Endothelial cell of umbilical vein (primary cell): Measurements from ENCODE around the gene ADM5. TPM values are rescaled to one million over a fixed set of nuclear protein-coding genes. Genes with fewer than 3 reads are reported as not detected.

ENCODE experiments used
- BruUV-seq: library from RNA; stranded (reverse); fragments of 400-500 nt; replicated peaks from 2 replicates; lab custom pipeline; 2021; lab: Mats Ljungman, UMichigan
- CTCF ChIA-PET: fragments of 300-600, 350-600 bp; sonication (Branson Sonifier 250); formaldehyde crosslinking; loops from one replicate; lab custom pipeline; 2021; ENCODE audit warnings: antibody characterized with exemption, inconsistent platforms; lab: Charles Lee
- POLR2A ChIA-PET: fragments of 300-600, 350-600 bp; sonication (Branson Sonifier 250); formaldehyde crosslinking; loops from one replicate; lab custom pipeline; 2021; ENCODE audit warnings: antibody characterized with exemption, inconsistent platforms; lab: Charles Lee
- DNase-seq: peaks from one replicate; pipeline ENCODE4 v3.0.0-alpha.2; 2011; ENCODE audit warnings: low read depth, low spot score
- FAIRE-seq: peaks from 2 replicates; lab custom pipeline; 2011; peaks lifted over from hg19 to GRCh38; lab: Jason Lieb, UNC
- H2AFZ ChIP-seq: 2 replicates; pipeline ENCODE4 v1.6.0; 2012; ENCODE audit warnings: low read depth, low read length, control low read depth, inconsistent platforms
- H3K27ac ChIP-seq: 2 replicates; pipeline ENCODE4 v1.5.1; 2011; ENCODE audit warnings: low read depth, mild to moderate bottlenecking, control low read depth, low read length, moderate library complexity; ENCODE audit not compliant: insufficient read depth
- H3K27me3 ChIP-seq, 2 experiments: 2 replicates each; pipeline versions ENCODE4 v1.6.0 to v1.6.1; 2011; ENCODE audit warnings: low read length in 2 of 2, mixed read lengths in 1 of 2; ENCODE audit not compliant: control insufficient read depth in 2 of 2, insufficient read depth in 2 of 2
- H3K36me3 ChIP-seq, 2 experiments: 2 replicates in 1 of 2; 3 replicates in 1 of 2; pipeline ENCODE4 v1.5.1; 2011; ENCODE audit warnings: low read length in 2 of 2, mild to moderate bottlenecking in 1 of 2, moderate library complexity in 1 of 2; ENCODE audit not compliant: control insufficient read depth in 2 of 2, insufficient read depth in 2 of 2; ENCODE audit errors: extremely low read depth in 1 of 2
- H3K4me1 ChIP-seq: 3 replicates; pipeline ENCODE4 v1.5.1; 2011; ENCODE audit warnings: mild to moderate bottlenecking, low read length; ENCODE audit not compliant: control insufficient read depth, insufficient read depth; ENCODE audit errors: extremely low read depth
- H3K4me2 ChIP-seq: 2 replicates; pipeline ENCODE4 v1.6.1; 2011; ENCODE audit warnings: low read length, control low read depth, mixed read lengths; ENCODE audit not compliant: insufficient read depth
- H3K4me3 ChIP-seq, 3 experiments: fragments of 200-600 bp in 1 of 3; sonication (generic), shearing (Covaris generic) in 1 of 3; replicated peaks in 1 of 3; 2 replicates each; pipeline ENCODE4 v1.5.1; 2011 to 2016; ENCODE audit warnings: control low read depth in 3 of 3, low read length in 3 of 3, mild to moderate bottlenecking in 2 of 3, inconsistent platforms in 1 of 3, low read depth in 1 of 3, moderate library complexity in 1 of 3; ENCODE audit not compliant: insufficient read depth in 1 of 3
- H3K79me2 ChIP-seq: 2 replicates; pipeline ENCODE4 v1.6.0; 2012; ENCODE audit warnings: low read length, inconsistent platforms; ENCODE audit not compliant: control insufficient read depth, insufficient read depth
- H3K9ac ChIP-seq: replicated peaks from 2 replicates; pipeline ENCODE3; 2011; ENCODE audit warnings: low read length, control low read depth; ENCODE audit not compliant: insufficient read depth; ENCODE audit errors: extremely low read depth
- H3K9me1 ChIP-seq: replicated peaks from 3 replicates; pipeline ENCODE4 v1.6.0; 2011; ENCODE audit warnings: mild to moderate bottlenecking, low read length; ENCODE audit not compliant: control insufficient read depth, insufficient read depth; ENCODE audit errors: extremely low read depth
- H3K9me3 ChIP-seq: replicated peaks from 2 replicates; pipeline ENCODE4 v1.5.1; 2012; ENCODE audit warnings: low read length, inconsistent platforms; ENCODE audit not compliant: control insufficient read depth, insufficient read depth
- H4K20me1 ChIP-seq: replicated peaks from 2 replicates; pipeline ENCODE3; 2011; ENCODE audit warnings: mild to moderate bottlenecking, low read length; ENCODE audit not compliant: control insufficient read depth, insufficient read depth; ENCODE audit errors: extremely low read depth
- CTCF ChIP-seq, 2 donors: IDR thresholded peaks; 1 replicate in 1 of 2; 2 replicates in 1 of 2; pipeline ENCODE4 v1.5.1; 2011; ENCODE audit warnings: low read length in 2 of 2, mild to moderate bottlenecking in 2 of 2, moderate library complexity in 2 of 2, control low read depth in 1 of 2, inconsistent platforms in 1 of 2, low read depth in 1 of 2; ENCODE audit not compliant: insufficient read depth in 1 of 2; ENCODE audit errors: extremely low read depth in 1 of 2
- GATA2 ChIP-seq: IDR thresholded peaks from 2 replicates; pipeline ENCODE4 v1.7.0; 2011; ENCODE audit warnings: low read depth, mild to moderate bottlenecking, moderate library complexity, mixed read lengths, low read length; ENCODE audit not compliant: insufficient read length, insufficient read depth
- dilution Hi-C: fragments of 300-500 bp; cut with MboI; formaldehyde crosslinking; loops from one replicate; pipeline ENCODE4 v1.15.0; 2019; ENCODE audit warnings: low sequenced_read_pairs; ENCODE audit not compliant: extremely low pct_ligation_motif_present
- intact Hi-C: fragments of 100-400 bp; cut with micrococcal nuclease; formaldehyde crosslinking; loops from one replicate; pipeline ENCODE4 v1.10.0; 2022
- microRNA-seq: library from miRNA; unstranded; fragments of <30 nt; microRNA quantifications from one replicate; pipeline ENCODE4 v1.2.0, GENCODE V29; 2021; ENCODE audit warnings: borderline number of aligned reads, borderline replicate concordance
- polyA plus RNA-seq, 4 experiments: library from polyadenylated mRNA; depleted of rRNA in 3 of 4; stranded (reverse) in 3 of 4; unstranded in 1 of 4; fragments of >200 nt; gene quantifications; 2 replicates each; pipeline versions ENCODE4 v1.2.1 to v1.2.3, GENCODE V29; 2011 to 2012; ENCODE audit warnings: missing spikeins in 1 of 4
- small RNA-seq: library from RNA; depleted of rRNA; stranded (forward); fragments of <200 nt; gene quantifications from one replicate; pipeline ENCODE3, GENCODE V24; 2012; ENCODE audit warnings: low replicate concordance, low read depth; ENCODE audit not compliant: insufficient read depth, insufficient read length
- total RNA-seq: library from RNA; stranded (reverse); gene quantifications from 2 replicates; pipeline ENCODE4 v1.2.3, GENCODE V29; 2021

The ADM5 gene
- total and polyA plus RNA-seq, 2 donors (not counting 3 experiments of a cell fraction or from before 2014, with no cell fraction given): 3.3 to 4.4 TPM

- CTCF ChIA-PET: no interaction called here
These were observed 50.5 kb downstream of the ADM5 start for GRCh38 chr19:49739933-49740332.

More at GRCh38 chr19:49739933-49740332, 50.5 kb downstream of the ADM5 start:
- dilution Hi-C loops: no loop called here
- no peak overlapping the region for H3K4me3 ChIP-seq
- H4K20me1 ChIP-seq: no peaks in the 10 kb centered on the region
- intact Hi-C loops: no loop called here
- H3K9me1 ChIP-seq: no peaks in the 10 kb centered on the region
- no TSS peak for BruUV-seq
- no peaks in the 10 kb centered on the region for H3K9me3 ChIP-seq
- no peaks in the 10 kb centered on the region for H3K27me3 ChIP-seq
- FAIRE-seq (no peak), DNase-seq (no peak)
- H3K79me2 ChIP-seq: no peaks in the 10 kb centered on the region
- TF ChIP-seq GATA2 (no peak), CTCF (IDR thresholded peaks at IDR 0.05; ENCODE audit: extremely low read depth in 1 of 2, insufficient read depth in 1 of 2, low read depth in 1 of 2, low read length in 2 of 2) (no peak)
- no peaks in the 10 kb centered on the region for H3K36me3 ChIP-seq
- POLR2A ChIA-PET: no interaction called here
- H3K4me2 ChIP-seq: no peak overlapping the region
- no peak overlapping the region for H3K9ac ChIP-seq
- H3K4me1 ChIP-seq: no peaks in the 10 kb centered on the region
- H3K27ac ChIP-seq: no peak overlapping the region
- H2AFZ ChIP-seq: no peak overlapping the region

Small RNA genes lying within 50 kb of the gene (microRNA-seq; reads per million reads assigned to microRNA genes)
- gene MIR5088: not detected

Small RNA genes lying within 50 kb of the gene (small RNA-seq; reads per million reads assigned to genes)
- not detected for gene MIR5088

Other genes with a start within 250 kb of the ADM5 start
- 0.13 and 0.25 TPM in 2 replicates for gene SLC17A7, start 248.1 kb upstream of the ADM5 start, total RNA-seq
- 0.06 and 0.07 TPM in 2 replicates for gene SLC17A7, start 248.1 kb upstream of the ADM5 start, polyA plus RNA-seq
- 84.1 and 86.9 TPM in 2 replicates for gene PIH1D1, start 237.8 kb upstream of the ADM5 start, total RNA-seq
- 72.6 and 83.2 TPM in 2 replicates for gene PIH1D1, start 237.8 kb upstream of the ADM5 start, polyA plus RNA-seq
- gene ALDH16A1, start 236.4 kb upstream of the ADM5 start, total RNA-seq: 27.6 and 38.8 TPM in 2 replicates
- gene ALDH16A1, start 236.4 kb upstream of the ADM5 start, polyA plus RNA-seq: 33.2 and 42.3 TPM in 2 replicates
- gene FLT3LG, start 215.4 kb upstream of the ADM5 start, total RNA-seq: 4.7 and 5.7 TPM in 2 replicates
- 5.0 and 5.6 TPM in 2 replicates for gene FLT3LG, start 215.4 kb upstream of the ADM5 start, polyA plus RNA-seq
- 2,291 and 2,318 TPM in 2 replicates for gene RPL13A, start 202.0 kb upstream of the ADM5 start, total RNA-seq
- gene RPL13A, start 202.0 kb upstream of the ADM5 start, polyA plus RNA-seq: 4,148 and 5,694 TPM in 2 replicates
- gene RPS11, start 193.2 kb upstream of the ADM5 start, total RNA-seq: 1,764 and 1,843 TPM in 2 replicates
- 4,411 and 4,760 TPM in 2 replicates for gene RPS11, start 193.2 kb upstream of the ADM5 start, polyA plus RNA-seq
- 98.2 and 134 TPM in 2 replicates for gene FCGRT, start 176.9 kb upstream of the ADM5 start, total RNA-seq
- gene FCGRT, start 176.9 kb upstream of the ADM5 start, polyA plus RNA-seq: 197 and 215 TPM in 2 replicates
- gene RCN3, start 161.6 kb upstream of the ADM5 start, total RNA-seq: 94.4 and 96.1 TPM in 2 replicates
- 52.7 and 68.3 TPM in 2 replicates for gene RCN3, start 161.6 kb upstream of the ADM5 start, polyA plus RNA-seq
- gene NOSIP, start 109.0 kb upstream of the ADM5 start, total RNA-seq: 77.5 and 79.8 TPM in 2 replicates
- gene NOSIP, start 109.0 kb upstream of the ADM5 start, polyA plus RNA-seq: 128 and 199 TPM in 2 replicates
- 1.5 and 2.6 TPM in 2 replicates for gene PRRG2, start 108.3 kb upstream of the ADM5 start, total RNA-seq
- gene PRRG2, start 108.3 kb upstream of the ADM5 start, polyA plus RNA-seq: 2.9 and 3.0 TPM in 2 replicates
- 35.6 and 37.0 TPM in 2 replicates for gene PRR12, start 98.4 kb upstream of the ADM5 start, total RNA-seq
- gene PRR12, start 98.4 kb upstream of the ADM5 start, polyA plus RNA-seq: 1.6 and 1.9 TPM in 2 replicates
- 84.8 and 89.5 TPM in 2 replicates for gene RRAS, start 49.5 kb upstream of the ADM5 start, total RNA-seq
- 250 and 329 TPM in 2 replicates for gene RRAS, start 49.5 kb upstream of the ADM5 start, polyA plus RNA-seq
- gene SCAF1, start 47.4 kb upstream of the ADM5 start, total RNA-seq: 75.8 and 83.8 TPM in 2 replicates
- gene SCAF1, start 47.4 kb upstream of the ADM5 start, polyA plus RNA-seq: 9.6 and 13.3 TPM in 2 replicates
- 73.5 and 79.1 TPM in 2 replicates for gene IRF3, start 23.7 kb upstream of the ADM5 start, total RNA-seq
- 64.8 and 92.1 TPM in 2 replicates for gene IRF3, start 23.7 kb upstream of the ADM5 start, polyA plus RNA-seq
- 52.4 and 58.5 TPM in 2 replicates for gene BCL2L12, start 23.7 kb upstream of the ADM5 start, total RNA-seq
- 49.8 and 62.2 TPM in 2 replicates for gene BCL2L12, start 23.7 kb upstream of the ADM5 start, polyA plus RNA-seq
- gene PRMT1, start 12.3 kb upstream of the ADM5 start, total RNA-seq: 234 and 242 TPM in 2 replicates
- gene PRMT1, start 12.3 kb upstream of the ADM5 start, polyA plus RNA-seq: 542 and 599 TPM in 2 replicates
- gene CPT1C, start 1.5 kb downstream of the ADM5 start, total RNA-seq: 24.7 and 45.7 TPM in 2 replicates
- 80.8 and 88.3 TPM in 2 replicates for gene CPT1C, start 1.5 kb downstream of the ADM5 start, polyA plus RNA-seq
- gene TSKS, start 73.7 kb downstream of the ADM5 start, total RNA-seq: not detected in 2 replicates
- gene TSKS, start 73.7 kb downstream of the ADM5 start, polyA plus RNA-seq: 0.03 TPM in 1 of 2 replicates, not detected in the other
- 108 TPM in 2 replicates for gene AP2A1, start 77.4 kb downstream of the ADM5 start, total RNA-seq
- 113 and 114 TPM in 2 replicates for gene AP2A1, start 77.4 kb downstream of the ADM5 start, polyA plus RNA-seq
- 14.0 and 15.3 TPM in 2 replicates for gene FUZ, start 123.7 kb downstream of the ADM5 start, total RNA-seq
- gene FUZ, start 123.7 kb downstream of the ADM5 start, polyA plus RNA-seq: 12.3 and 14.5 TPM in 2 replicates
- 55.8 and 62.9 TPM in 2 replicates for gene MED25, start 128.7 kb downstream of the ADM5 start, total RNA-seq
- gene MED25, start 128.7 kb downstream of the ADM5 start, polyA plus RNA-seq: 28.3 and 31.7 TPM in 2 replicates
- gene PTOV1, start 161.6 kb downstream of the ADM5 start, total RNA-seq: 184 and 187 TPM in 2 replicates
- gene PTOV1, start 161.6 kb downstream of the ADM5 start, polyA plus RNA-seq: 116 and 125 TPM in 2 replicates
- gene PNKP, start 178.0 kb downstream of the ADM5 start, total RNA-seq: 112 and 114 TPM in 2 replicates
- gene PNKP, start 178.0 kb downstream of the ADM5 start, polyA plus RNA-seq: 39.4 and 48.4 TPM in 2 replicates
- gene AKT1S1, start 187.8 kb downstream of the ADM5 start, total RNA-seq: 61.9 and 64.2 TPM in 2 replicates
- 68.3 and 76.8 TPM in 2 replicates for gene AKT1S1, start 187.8 kb downstream of the ADM5 start, polyA plus RNA-seq
- 36.1 and 39.3 TPM in 2 replicates for gene TBC1D17, start 188.1 kb downstream of the ADM5 start, total RNA-seq
- 34.2 and 37.4 TPM in 2 replicates for gene TBC1D17, start 188.1 kb downstream of the ADM5 start, polyA plus RNA-seq
- gene IL4I1, start 207.3 kb downstream of the ADM5 start, total RNA-seq: 5.6 and 9.1 TPM in 2 replicates
- gene IL4I1, start 207.3 kb downstream of the ADM5 start, polyA plus RNA-seq: 5.0 and 7.4 TPM in 2 replicates
- 38.0 and 46.0 TPM in 2 replicates for gene ATF5, start 239.6 kb downstream of the ADM5 start, total RNA-seq
- 23.2 and 30.4 TPM in 2 replicates for gene ATF5, start 239.6 kb downstream of the ADM5 start, polyA plus RNA-seq
- 83.2 and 93.7 TPM in 2 replicates for gene NUP62, start 239.9 kb downstream of the ADM5 start, total RNA-seq
- 28.8 and 32.0 TPM in 2 replicates for gene NUP62, start 239.9 kb downstream of the ADM5 start, polyA plus RNA-seq